ENCODE data around the gene TMEM209.

- TF ChIP-seq CTCF (IDR thresholded peaks at IDR 0.05) (no peak), POLR2A (IDR thresholded peaks at IDR 0.05) (no peak), POLR2AphosphoS5 (IDR thresholded peaks at IDR 0.05; ENCODE audit: insufficient read depth in 1 of 2, low read depth in 1 of 2) (no peak)
Measured at GRCh38 chr7:130129011-130129411, 76.2 kb downstream of the TMEM209 start.

Data from vagina (tissue), 2 donors.